Smooth muscle cell (in vitro differentiated cells): ENCODE measurements around the gene PPP1R27. TPM values are rescaled to one million over a fixed set of nuclear protein-coding genes. Genes with fewer than 3 reads are reported as not detected.

Experiments
- DNase-seq: peaks from one replicate; lab custom pipeline; 2025; ENCODE audit not compliant: unreplicated experiment; lab: John Stamatoyannopoulos, UW
- H2AFZ ChIP-seq: fragments of 200-600 bp; sonication (generic); 2 replicates; pipeline ENCODE4 v1.6.0; 2016; ENCODE audit warnings: antibody characterized with exemption, low read depth, mild to moderate bottlenecking
- H3F3A ChIP-seq: fragments of 200-600 bp; sonication (generic); 2 replicates; pipeline ENCODE4 v1.6.0; 2017; ENCODE audit warnings: antibody characterized with exemption, low read depth
- H3K27ac ChIP-seq: fragments of 200-600 bp; sonication (generic); 2 replicates; pipeline ENCODE4 v1.5.1; 2016; ENCODE audit warnings: low read depth, mild to moderate bottlenecking
- H3K27me3 ChIP-seq: fragments of 200-600 bp; sonication (generic); 2 replicates; pipeline ENCODE4 v1.6.1; 2016; ENCODE audit warnings: low read depth, mild to moderate bottlenecking
- H3K36me3 ChIP-seq: fragments of 200-600 bp; sonication (generic); 2 replicates; pipeline ENCODE4 v1.5.1; 2016; ENCODE audit warnings: low read depth
- H3K4me1 ChIP-seq: fragments of 200-600 bp; sonication (generic); 2 replicates; pipeline ENCODE4 v1.5.1; 2016; ENCODE audit warnings: low read depth
- H3K4me2 ChIP-seq: fragments of 200-600 bp; sonication (generic); 2 replicates; pipeline ENCODE4 v1.6.0; 2016; ENCODE audit warnings: mild to moderate bottlenecking
- H3K4me3 ChIP-seq: fragments of 200-600 bp; sonication (generic); 2 replicates; pipeline ENCODE4 v1.5.1; 2016; ENCODE audit warnings: mild to moderate bottlenecking
- H3K79me2 ChIP-seq: fragments of 200-600 bp; sonication (generic); 2 replicates; pipeline ENCODE4 v1.6.0; 2016; ENCODE audit warnings: low read depth, mild to moderate bottlenecking
- H3K9ac ChIP-seq: fragments of 200-600 bp; sonication (generic); 2 replicates; pipeline ENCODE4 v1.6.0; 2016; ENCODE audit warnings: low read depth
- H3K9me3 ChIP-seq: fragments of 200-600 bp; sonication (generic); replicated peaks from 2 replicates; pipeline ENCODE4 v1.5.1; 2016; ENCODE audit warnings: low read depth
- H4K20me1 ChIP-seq: fragments of 200-600 bp; sonication (generic); 2 replicates; pipeline ENCODE4 v1.6.0; 2016; ENCODE audit warnings: low read depth
- CTCF ChIP-seq: fragments of 200-600 bp; sonication (generic); IDR thresholded peaks from 2 replicates; pipeline ENCODE4 v1.5.1; 2017; ENCODE audit warnings: borderline replicate concordance, mild to moderate bottlenecking, antibody characterized with exemption; ENCODE audit not compliant: insufficient read depth, poor library complexity, severe bottlenecking
- WGBS: methylation state at CpG from one replicate; pipeline ENCODE4 v1.1.7; 2016; ENCODE audit warnings: low lambda C conversion rate; 5-methylcytosine and 5-hydroxymethylcytosine counted together
- polyA plus RNA-seq: library from polyadenylated mRNA; unstranded; fragments of >200 nt; fragmentation: Nextera tagmentation; extraction: Ambion mirVana; gene quantifications from 2 replicates; pipeline ENCODE4 v1.2.1, GENCODE V29; 2016
- total RNA-seq: library from RNA; depleted of rRNA; stranded (reverse); fragments of >200 nt; gene quantifications from 2 replicates; pipeline ENCODE4 v1.2.3, GENCODE V29; 2014

PPP1R27 gene
- total and polyA plus RNA-seq, 2 experiments from 2014 or later: 0.79 to 3.1 TPM

GRCh38 chr17:81844327-81844851 lies 9.5 kb upstream of the PPP1R27 start:
- peaks cover 7% of the 10 kb centered on the region for H3K79me2 ChIP-seq
- H3K27me3 ChIP-seq: no peaks in the 10 kb centered on the region
- H2AFZ ChIP-seq: no peak overlapping the region
- no peak overlapping the region for H3K4me3 ChIP-seq
- no peaks in the 10 kb centered on the region for H3K9me3 ChIP-seq
- no peak for DNase-seq
- H3K9ac ChIP-seq: no peak overlapping the region
- 95% methylated on average over 14 of the region's 14 CpGs for whole genome bisulfite sequencing
- no peak overlapping the region for H3K27ac ChIP-seq
- peaks cover 49% of the 10 kb centered on the region for H3F3A ChIP-seq
- peaks cover 8% of the 10 kb centered on the region for H3K36me3 ChIP-seq
- no peak overlapping the region for H3K4me2 ChIP-seq
- no peaks in the 10 kb centered on the region for H3K4me1 ChIP-seq
- TF ChIP-seq CTCF: no peak
- peaks cover 72% of the 10 kb centered on the region for H4K20me1 ChIP-seq

- Histone ChIP-seq H3K4me3 (no peak overlapping the region), H2AFZ (no peak overlapping the region), H3K27ac (no peak overlapping the region), H3K27me3 (no peaks in the 10 kb centered on the region), H3K36me3 (peaks cover 8% of the 10 kb centered on the region), H3K79me2 (peaks cover 4% of the 10 kb centered on the region), H3K9ac (no peak overlapping the region), H3K4me1 (no peaks in the 10 kb centered on the region), H4K20me1 (peaks cover 66% of the 10 kb centered on the region), H3K4me2 (no peak overlapping the region), H3K9me3 (no peaks in the 10 kb centered on the region), H3F3A (peaks cover 48% of the 10 kb centered on the region)
- WGBS: 96% methylated on average over 30 of the region's 30 CpGs
- TF ChIP-seq CTCF: no peak
- DNase-seq: no peak
Measured at GRCh38 chr17:81843713-81844326, 9.0 kb upstream of the PPP1R27 start.

- H3K4me3 ChIP-seq: no peak overlapping the region
- H4K20me1 ChIP-seq: peaks cover 59% of the 10 kb centered on the region
- H3K27me3 ChIP-seq: no peaks in the 10 kb centered on the region
- no peaks in the 10 kb centered on the region for H3K4me1 ChIP-seq
- no peak overlapping the region for H3K9ac ChIP-seq
- H2AFZ ChIP-seq: no peak overlapping the region
- H3K27ac ChIP-seq: no peak overlapping the region
- no peak for DNase-seq
- TF ChIP-seq CTCF: no peak
- H3K4me2 ChIP-seq: no peak overlapping the region
- H3K9me3 ChIP-seq: no peaks in the 10 kb centered on the region
- H3K36me3 ChIP-seq: peaks cover 8% of the 10 kb centered on the region
- 93% methylated on average over 21 of the region's 21 CpGs for WGBS
- no peaks in the 10 kb centered on the region for H3K79me2 ChIP-seq
- H3F3A ChIP-seq: peaks cover 51% of the 10 kb centered on the region
Measured at GRCh38 chr17:81842725-81843504, 8.1 kb upstream of the PPP1R27 start.
